T47D (cell line): ENCODE measurements around the gene CAGE1.

Source experiments
- DNase-seq, 2 experiments: peaks; one replicate each; pipeline versions ENCODE4 v3.0.0 to v3.0.0-alpha.2; 2011 to 2012; ENCODE audit warnings: low read depth in 1 of 2, low spot score in 1 of 2
- JUND ChIP-seq: IDR thresholded peaks from 2 replicates; pipeline ENCODE4 v1.6.1; 2012; ENCODE audit warnings: low read depth
- in situ Hi-C: cut with HindIII; loops from 2 replicates; pipeline ENCODE4 v1.10.0; 2016; ENCODE audit warnings: low sequenced_read_pairs, low pct_unique_long_range_greater_than_20kb

Gene CAGE1

GRCh38 chr6:7421066-7421465, 31.5 kb upstream of the CAGE1 start:
- TF ChIP-seq JUND, result no peak
- in situ Hi-C loops, result no loop called here
- no peak for DNase-seq

- no peak for TF ChIP-seq JUND
- DNase-seq, result peak in 1 of 2 experiments; percentile 16
- in situ Hi-C loops, result no loop called here
Measured at GRCh38 chr6:7419065-7419464, 29.5 kb upstream of the CAGE1 start.

DNA sequence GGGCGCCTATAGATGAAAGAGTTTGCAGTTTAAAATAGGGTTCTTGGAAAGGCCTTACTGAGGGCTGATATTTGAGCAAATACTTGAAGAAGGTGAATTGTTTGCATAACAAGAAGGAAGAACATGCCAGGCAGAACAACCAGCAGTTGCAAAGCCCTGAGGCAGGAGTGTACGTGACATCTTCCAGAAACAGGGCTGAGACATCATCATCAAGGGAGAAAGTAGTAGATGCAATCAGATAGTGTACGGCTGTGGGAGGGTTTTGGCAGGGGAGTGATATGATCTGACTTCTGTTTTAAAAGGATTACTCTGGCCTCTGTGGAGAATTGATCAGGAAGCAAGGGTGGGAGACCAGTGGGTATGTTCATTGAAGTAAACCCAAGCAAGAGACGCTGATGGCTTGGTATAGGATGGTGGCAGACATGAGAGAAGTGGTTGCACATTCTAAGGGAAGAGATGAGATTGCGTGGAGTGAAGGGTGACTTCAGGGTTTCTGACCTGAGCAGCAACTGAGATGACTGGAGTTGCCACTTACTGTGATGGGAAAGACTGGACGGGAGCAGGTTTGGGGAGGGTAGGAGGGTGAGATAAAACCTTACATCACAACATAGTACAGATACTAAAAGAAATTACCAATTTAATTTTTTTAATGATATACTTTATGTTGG, 28.8 kb upstream of the CAGE1 start:
- in situ Hi-C loops, result no loop called here
- peak; percentile 53; the same call in 1 of the 2 replicates for TF ChIP-seq JUND
- DNase-seq, result peak; percentile 42 to 90

GRCh38 chr6:7417684-7418083, 28.1 kb upstream of the CAGE1 start:
- DNase-seq, result peak in 1 of 2 experiments; percentile 68
- in situ Hi-C loops, result no loop called here
- TF ChIP-seq JUND, result no peak

DNA sequence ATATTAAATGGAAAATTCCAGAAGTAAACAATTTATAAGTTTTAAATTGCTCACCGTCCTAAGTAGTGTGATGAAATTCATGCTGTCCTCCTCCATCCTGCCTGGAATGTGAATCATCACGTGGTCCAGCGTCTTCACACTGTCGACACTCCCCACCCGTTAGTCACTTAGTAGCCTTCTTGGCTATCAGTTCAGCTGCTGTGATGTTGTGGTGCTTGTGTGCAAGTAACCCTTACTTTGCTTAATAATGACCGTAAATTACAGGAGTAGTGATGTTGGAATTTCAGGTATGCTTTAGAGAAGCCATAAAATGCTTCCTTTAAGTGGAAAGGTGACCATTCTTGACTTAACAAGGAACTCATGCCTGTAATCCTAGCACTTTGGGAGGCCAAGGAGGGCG, 25.3 kb upstream of the CAGE1 start:
- in situ Hi-C loops, result no loop called here
- no peak for DNase-seq
- TF ChIP-seq JUND, result no peak

DNA sequence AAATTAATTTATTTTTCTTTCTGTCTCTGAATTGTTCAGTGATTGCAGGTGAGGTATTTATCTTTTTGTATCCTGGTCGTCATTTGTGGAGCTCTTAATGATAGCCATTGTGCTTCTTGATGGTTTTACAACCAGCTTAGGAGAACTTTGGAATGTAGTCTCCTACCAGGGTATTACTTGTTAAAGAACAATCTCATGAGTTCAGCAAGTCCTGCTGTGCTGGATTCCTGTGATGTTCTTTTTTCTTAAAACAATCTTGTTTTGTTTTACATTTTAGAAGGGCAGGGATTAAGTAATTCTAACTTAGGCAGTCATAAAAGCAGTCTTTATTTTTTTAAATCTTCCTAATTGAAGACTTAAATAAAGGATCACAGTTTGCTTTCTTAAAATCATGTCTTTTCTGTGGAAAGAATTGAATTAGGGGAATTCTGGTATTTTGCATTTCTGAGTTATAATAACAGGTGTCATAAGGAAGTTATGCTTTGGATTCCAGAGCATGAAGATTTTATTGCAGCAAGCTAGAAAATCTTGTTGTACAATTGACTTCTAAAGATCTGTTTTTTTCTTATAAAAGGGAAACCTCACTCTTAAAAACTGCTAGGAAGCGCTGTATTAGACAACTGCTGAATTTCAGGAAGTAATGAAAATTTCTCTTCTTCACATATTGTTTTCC, 23.7 kb upstream of the CAGE1 start:
- in situ Hi-C loops, result no loop called here
- no peak for DNase-seq
- TF ChIP-seq JUND, result no peak

GRCh38 chr6:7411328-7411727, 21.8 kb upstream of the CAGE1 start:
- DNase-seq, result no peak
- in situ Hi-C loops, result no loop called here
- TF ChIP-seq JUND, result no peak

DNA sequence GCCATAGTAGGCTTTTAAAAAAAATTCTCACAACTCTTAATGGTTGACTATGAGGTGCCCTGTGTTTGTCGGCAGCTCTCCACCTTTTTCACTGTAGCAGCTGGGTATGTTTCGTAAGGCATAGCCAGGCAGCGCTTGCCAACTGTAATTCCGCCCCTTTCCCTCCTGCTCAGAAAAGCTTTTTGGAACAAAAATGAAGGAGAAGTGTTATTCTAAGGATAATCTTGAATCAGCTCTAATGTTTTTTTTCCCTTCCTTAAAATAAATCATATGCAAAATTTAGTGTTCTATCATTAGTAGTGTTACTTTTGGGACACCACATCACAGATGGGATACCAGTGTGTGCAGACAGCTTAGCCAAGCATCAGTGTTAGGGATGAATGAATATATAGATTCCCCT, 21.3 kb upstream of the CAGE1 start:
- in situ Hi-C loops, result no loop called here
- DNase-seq, result no peak
- no peak for TF ChIP-seq JUND

DNA sequence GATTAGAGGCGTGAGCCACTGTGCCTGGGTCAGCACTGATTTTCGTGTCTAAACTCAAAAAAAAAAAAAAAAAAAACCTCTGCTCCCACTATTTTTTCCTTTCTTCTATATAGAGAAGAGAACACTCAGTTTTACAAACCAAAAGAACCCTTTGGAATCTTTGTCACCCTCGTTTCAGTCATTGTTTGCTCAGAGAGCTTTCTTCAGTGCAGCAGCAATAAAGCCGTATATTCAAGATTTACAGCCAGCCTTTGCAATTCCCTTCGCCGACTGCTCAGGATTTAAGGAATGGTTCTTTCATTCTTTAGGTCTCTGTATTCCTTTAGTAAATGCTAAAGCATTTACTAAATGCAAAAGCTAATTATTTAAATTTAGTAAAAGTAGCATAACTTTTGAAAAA, 20.2 kb upstream of the CAGE1 start:
- in situ Hi-C loops, result no loop called here
- TF ChIP-seq JUND, result no peak
- no peak for DNase-seq

- DNase-seq, result no peak
- no peak for TF ChIP-seq JUND
- in situ Hi-C loops, result no loop called here
Measured at GRCh38 chr6:7406743-7407142, 17.2 kb upstream of the CAGE1 start.

DNA sequence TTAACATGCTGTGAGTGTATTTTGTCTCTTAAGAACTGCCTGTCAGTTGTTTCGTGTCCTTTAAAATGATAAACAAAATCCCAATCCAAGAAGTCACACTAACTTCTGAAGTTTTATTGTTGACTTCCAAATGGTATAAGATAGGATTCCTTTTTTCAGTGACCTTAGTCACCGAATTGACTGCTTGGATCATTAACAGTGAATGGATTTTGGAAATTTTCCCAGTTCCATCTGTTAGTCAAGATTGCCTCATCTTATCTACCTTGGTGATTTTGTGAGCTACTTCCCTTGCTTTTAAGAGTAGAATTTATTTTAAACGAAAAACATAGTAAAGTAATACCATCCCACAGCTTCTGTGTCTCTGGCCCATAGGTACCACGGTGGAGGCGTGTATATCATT, 15.0 kb upstream of the CAGE1 start:
- no peak for TF ChIP-seq JUND
- in situ Hi-C loops, result no loop called here
- no peak for DNase-seq

DNA sequence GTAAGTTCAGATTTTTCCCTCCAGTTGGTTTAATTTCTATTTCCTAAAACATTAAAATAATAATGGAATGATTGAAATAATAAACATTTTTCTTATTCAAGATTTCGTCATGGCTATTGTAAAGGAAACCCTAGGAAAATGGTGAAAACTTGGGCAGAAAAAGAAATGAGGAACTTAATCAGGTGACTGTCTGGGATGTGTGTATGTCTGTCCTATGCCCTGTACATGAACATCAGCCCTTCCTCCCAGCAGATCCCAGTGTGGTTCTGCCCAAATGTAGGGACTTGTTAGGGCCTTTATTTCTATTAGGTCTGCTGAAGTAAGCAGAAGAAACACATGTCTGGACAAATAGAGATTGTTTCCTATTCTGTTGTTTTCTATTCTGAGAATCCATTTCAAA, 13.2 kb upstream of the CAGE1 start:
- in situ Hi-C loops, result no loop called here
- TF ChIP-seq JUND, result no peak
- DNase-seq, result no peak

- DNase-seq, result no peak
- no peak for TF ChIP-seq JUND
- in situ Hi-C loops, result no loop called here
Measured at GRCh38 chr6:7401075-7401474, 11.5 kb upstream of the CAGE1 start.

DNA sequence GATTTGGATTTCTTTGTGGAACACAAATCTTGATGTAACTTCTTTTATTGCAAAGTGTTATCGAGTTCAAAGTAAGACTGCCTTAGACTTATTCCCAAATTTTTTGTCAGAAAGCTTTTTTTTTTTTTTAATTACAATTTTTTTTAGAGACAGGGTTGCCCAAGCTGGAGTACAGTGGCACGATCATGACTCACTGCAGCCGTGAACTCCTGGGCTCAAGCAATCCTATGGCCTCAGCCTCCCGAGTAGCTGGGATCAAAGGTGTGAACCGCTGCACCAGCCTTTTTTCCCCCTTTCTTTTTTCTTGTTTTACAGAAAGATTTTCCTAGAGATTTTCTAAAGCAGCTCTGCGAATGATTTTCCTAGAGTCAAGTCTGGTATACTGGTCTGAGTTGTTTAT, 2.9 kb upstream of the CAGE1 start:
- DNase-seq, result no peak
- TF ChIP-seq JUND, result no peak
- in situ Hi-C loops, result no loop called here
